Stimulated activated naive CD8-positive, alpha-beta T cell treated with anti-CD3 and anti-CD28 coated beads, Interleukin-15, amount 100 ng/mL, for 72 hours (primary cell): ENCODE results near the gene ANKRD11.
"Not testable (repeated sequence)": the region's sequence is repeated elsewhere in the genome, so short reads cannot be mapped to it uniquely, and the experiment has no call there.

Experiments
- ATAC-seq: fragments of 150-1000 bp; cut with Tn5 transposase; 2 replicates; pipeline ENCODE4 v1.10.0; 2021; ENCODE audit warnings: mild to moderate bottlenecking, moderate library complexity
- DNase-seq, 2 donors: peaks; one replicate each; pipeline ENCODE4 v3.0.0; 2021 to 2022
- H3K27ac Mint-ChIP-seq, 2 donors: one replicate each; pipeline ENCODE4 v1.8.0; 2022; ENCODE audit warnings: mild to moderate bottlenecking in 2 of 2, mixed read lengths in 2 of 2, moderate library complexity in 2 of 2
- H3K27me3 Mint-ChIP-seq: one replicate; pipeline ENCODE4 v1.8.0; 2022; ENCODE audit warnings: mixed read lengths
- H3K4me1 Mint-ChIP-seq: one replicate; pipeline ENCODE4 v1.8.0; 2022; ENCODE audit warnings: mild to moderate bottlenecking, mixed read lengths
- H3K4me3 Mint-ChIP-seq, 2 donors: one replicate each; pipeline ENCODE4 v1.8.0; 2022; ENCODE audit warnings: mild to moderate bottlenecking in 2 of 2, mixed read lengths in 2 of 2, moderate library complexity in 1 of 2
- H3K9me3 Mint-ChIP-seq, 2 donors: one replicate each; pipeline ENCODE4 v1.8.0; 2022; ENCODE audit warnings: mixed read lengths in 2 of 2

ANKRD11 gene

GRCh38 chr16:89437991-89438390 lies 52.4 kb downstream of the ANKRD11 start:
- Mint-ChIP-seq H3K27ac (peak overlapping the region in 1 of 2 donors; percentile 28), H3K27me3 (no peaks in the 10 kb centered on the region), H3K4me1 (peaks cover 58% of the 10 kb centered on the region), H3K9me3 (no peaks in the 10 kb centered on the region), H3K4me3 (no peak overlapping the region)
- DNase-seq (no peak), ATAC-seq (no peak)

DNA sequence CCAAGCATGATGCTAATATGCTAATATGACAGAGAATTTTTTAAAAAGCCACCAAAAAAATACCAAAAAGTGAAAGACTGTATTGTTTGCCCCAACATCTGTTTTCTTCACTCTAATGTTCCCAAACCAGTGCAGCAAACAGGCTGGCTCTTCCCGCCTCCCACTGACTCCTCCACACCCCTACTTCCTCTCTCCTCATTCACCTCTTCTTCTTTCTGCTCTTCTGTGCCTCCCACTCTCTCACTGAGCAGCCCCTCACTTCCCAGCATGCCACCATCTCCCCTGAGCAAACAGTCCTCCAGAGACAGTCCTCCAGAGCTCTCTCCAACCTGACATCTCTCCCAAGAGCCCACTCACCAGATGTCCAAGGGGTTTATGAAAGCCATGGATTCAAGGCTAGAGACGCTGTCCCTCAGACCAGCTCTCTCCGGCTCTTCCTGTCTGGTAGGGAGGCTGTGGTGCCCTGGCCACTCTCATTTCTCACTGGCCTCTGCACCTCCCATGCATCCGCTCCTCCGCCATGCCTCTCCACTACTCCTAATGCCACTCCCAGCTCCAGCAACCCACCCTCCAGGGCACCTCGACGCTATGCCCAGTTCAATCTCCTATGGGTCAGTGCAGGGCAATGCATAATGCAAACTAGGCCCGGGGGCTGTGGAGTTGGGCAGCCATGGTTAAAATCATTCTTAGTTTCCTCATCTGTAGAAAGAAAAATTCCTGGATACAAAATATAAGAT lies 52.9 kb downstream of the ANKRD11 start:
- no peak overlapping the region for H3K27ac Mint-ChIP-seq
- H3K4me1 Mint-ChIP-seq, result peaks cover 52% of the 10 kb centered on the region
- H3K9me3 Mint-ChIP-seq, result no peaks in the 10 kb centered on the region
- H3K27me3 Mint-ChIP-seq, result no peaks in the 10 kb centered on the region
- DNase-seq, result no peak
- no peak for ATAC-seq
- H3K4me3 Mint-ChIP-seq, result peak overlapping the region; percentile 9 to 36

- DNase-seq, result no peak
- Mint-ChIP-seq H3K9me3 (no peaks in the 10 kb centered on the region), H3K4me1 (peaks cover 42% of the 10 kb centered on the region), H3K27me3 (no peaks in the 10 kb centered on the region), H3K27ac (no peak overlapping the region), H3K4me3 (peak overlapping the region; percentile 71 to 86)
- ATAC-seq, result no peak
These were observed 54.0 kb downstream of the ANKRD11 start for GRCh38 chr16:89436366-89436765.

DNA sequence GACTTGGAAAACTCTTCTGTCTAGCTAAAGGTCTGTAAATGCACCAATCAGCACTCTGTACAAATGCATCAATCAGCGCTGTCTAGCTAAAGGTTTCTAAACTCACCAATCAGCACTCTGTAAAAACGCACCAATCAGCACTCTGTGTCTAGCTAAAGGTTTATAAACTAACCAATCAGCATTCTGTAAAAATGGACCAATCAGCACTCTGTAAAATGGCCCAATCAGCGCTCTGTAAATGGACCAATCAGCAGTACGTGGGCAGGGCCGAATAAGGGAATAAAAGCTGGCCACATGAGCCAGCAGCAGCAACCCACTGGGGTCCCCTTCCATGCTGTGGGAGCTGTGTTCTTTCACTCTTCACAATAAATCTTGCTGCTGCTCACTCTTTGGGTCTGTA lies 55.3 kb downstream of the ANKRD11 start:
- DNase-seq, H3K9me3 Mint-ChIP-seq, ATAC-seq, H3K27me3 Mint-ChIP-seq: not testable (repeated sequence)
- H3K4me1 Mint-ChIP-seq, result peaks cover 29% of the 10 kb centered on the region
- peak overlapping the region in 1 of 2 donors; percentile 71 for H3K27ac Mint-ChIP-seq
- peak overlapping the region; percentile 71 to 86 for H3K4me3 Mint-ChIP-seq

DNA sequence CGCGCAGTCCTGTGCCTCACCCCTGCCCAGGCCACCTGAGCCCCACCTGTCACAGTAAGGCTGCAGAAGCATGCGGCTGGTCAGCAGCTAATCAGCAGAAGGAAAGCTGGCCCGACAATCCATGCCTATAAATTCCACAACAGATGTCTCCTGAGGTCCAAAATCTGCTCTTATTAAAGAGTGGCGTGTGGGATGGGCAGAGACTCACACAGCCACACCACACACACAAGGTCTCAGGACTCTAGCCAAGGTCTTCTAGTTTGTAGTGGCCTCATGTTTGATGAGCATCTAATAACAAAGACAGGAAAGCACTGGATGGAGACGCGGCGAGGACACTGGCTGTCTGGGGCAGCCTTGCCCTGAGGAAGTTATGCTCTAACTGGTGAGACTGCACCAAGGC lies 55.9 kb downstream of the ANKRD11 start:
- no peak overlapping the region for H3K4me3 Mint-ChIP-seq
- H3K27me3 Mint-ChIP-seq, result no peaks in the 10 kb centered on the region
- peaks cover 23% of the 10 kb centered on the region for H3K4me1 Mint-ChIP-seq
- no peak for DNase-seq
- no peaks in the 10 kb centered on the region for H3K9me3 Mint-ChIP-seq
- no peak overlapping the region for H3K27ac Mint-ChIP-seq
- no peak for ATAC-seq

GRCh38 chr16:89433363-89433984 lies 56.9 kb downstream of the ANKRD11 start:
- H3K4me3 Mint-ChIP-seq, H3K27ac Mint-ChIP-seq, H3K27me3 Mint-ChIP-seq, DNase-seq, H3K9me3 Mint-ChIP-seq, ATAC-seq: not testable (repeated sequence)
- H3K4me1 Mint-ChIP-seq, result peaks cover 16% of the 10 kb centered on the region

DNA sequence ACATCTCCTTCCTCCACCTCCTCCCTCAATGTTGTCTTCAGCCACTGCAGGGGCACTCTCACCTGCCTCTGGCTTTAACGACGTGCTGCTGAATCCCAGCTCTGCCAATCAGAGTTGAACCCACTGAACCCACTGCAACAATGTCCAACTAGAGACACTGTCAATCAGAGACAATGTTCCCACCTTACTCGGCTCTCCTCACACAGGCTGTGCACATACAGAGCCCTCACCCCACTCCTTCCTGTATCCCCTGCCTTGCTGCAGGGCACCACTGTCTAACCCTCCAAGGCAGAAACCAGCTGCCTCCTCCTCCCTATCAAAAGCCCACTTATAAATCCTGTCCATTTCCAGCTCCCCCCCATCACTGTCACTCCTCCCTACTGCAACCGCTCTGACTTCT lies 58.7 kb downstream of the ANKRD11 start:
- no peak overlapping the region for H3K27ac Mint-ChIP-seq
- H3K27me3 Mint-ChIP-seq, result no peaks in the 10 kb centered on the region
- H3K4me1 Mint-ChIP-seq, result peaks cover 12% of the 10 kb centered on the region
- no peaks in the 10 kb centered on the region for H3K9me3 Mint-ChIP-seq
- ATAC-seq (no peak), DNase-seq (no peak)
- no peak overlapping the region for H3K4me3 Mint-ChIP-seq

- H3K27ac Mint-ChIP-seq, result no peak overlapping the region
- ATAC-seq, result no peak
- H3K4me1 Mint-ChIP-seq, result peaks cover 16% of the 10 kb centered on the region
- no peaks in the 10 kb centered on the region for H3K27me3 Mint-ChIP-seq
- H3K9me3 Mint-ChIP-seq, result no peaks in the 10 kb centered on the region
- DNase-seq, result no peak
- H3K4me3 Mint-ChIP-seq, result no peak overlapping the region
These were observed 59.2 kb downstream of the ANKRD11 start for GRCh38 chr16:89431158-89431584.

DNA sequence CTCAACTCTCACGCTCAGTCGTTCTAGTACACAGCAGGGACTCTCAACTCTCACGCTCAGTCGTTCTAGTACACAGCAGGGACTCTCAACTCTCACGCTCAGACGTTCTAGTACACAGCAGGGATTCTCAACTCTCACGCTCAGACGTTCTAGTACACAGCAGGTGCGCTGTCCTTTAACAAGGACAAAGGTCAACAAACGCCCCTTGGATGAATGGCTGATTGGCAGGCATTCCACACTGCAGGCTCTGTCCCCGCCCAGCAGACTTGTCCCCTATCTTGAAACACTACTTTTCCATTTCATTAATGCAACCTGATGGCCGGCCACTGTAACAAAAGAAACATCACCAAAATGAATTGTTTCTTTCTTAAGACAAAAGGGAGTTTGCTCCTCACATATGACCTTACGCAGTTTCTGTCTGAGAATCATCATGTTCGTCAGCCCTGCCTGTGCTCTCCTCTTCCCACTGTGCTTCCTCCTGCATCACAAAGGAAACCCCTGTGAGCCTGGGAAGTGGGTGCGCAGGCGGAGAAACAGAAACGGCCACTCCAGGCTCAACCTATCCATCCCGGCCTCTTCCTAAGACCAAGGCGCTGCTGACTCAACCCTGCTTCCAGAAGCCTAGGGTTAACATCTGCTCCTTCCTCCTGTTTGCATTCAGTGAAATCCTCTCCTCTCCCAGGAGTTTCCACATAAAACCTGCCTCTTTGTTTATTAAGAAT lies 59.8 kb downstream of the ANKRD11 start:
- Mint-ChIP-seq H3K27me3 (no peaks in the 10 kb centered on the region), H3K4me3 (no peak overlapping the region)
- DNase-seq, result no peak

DNA sequence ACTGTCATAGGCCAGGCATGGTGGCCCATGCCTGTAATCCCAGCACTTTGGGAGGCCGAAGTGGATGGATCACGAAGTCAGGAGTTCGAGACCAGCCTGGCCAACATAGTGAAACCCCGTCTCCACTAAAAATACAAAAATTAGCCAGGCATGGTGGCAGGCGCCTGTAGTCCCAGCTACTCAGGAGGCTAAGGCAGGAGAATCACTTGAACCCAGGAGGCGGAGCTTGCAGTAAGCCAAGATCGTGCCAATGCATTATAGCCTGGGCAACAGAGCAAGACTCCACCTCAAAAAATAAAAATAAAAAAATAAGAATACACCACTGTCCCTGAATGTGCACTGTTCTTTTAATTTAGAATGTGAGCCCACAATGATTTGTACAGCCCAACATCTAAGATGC lies 61.8 kb downstream of the ANKRD11 start:
- not testable (repeated sequence) for H3K27me3 Mint-ChIP-seq, H3K9me3 Mint-ChIP-seq, DNase-seq, ATAC-seq, H3K27ac Mint-ChIP-seq, H3K4me3 Mint-ChIP-seq
- H3K4me1 Mint-ChIP-seq, result peaks cover 42% of the 10 kb centered on the region

More for the DNA sequence above, 59.8 kb downstream of the ANKRD11 start:
- no peaks in the 10 kb centered on the region for H3K9me3 Mint-ChIP-seq
- H3K4me1 Mint-ChIP-seq, result peaks cover 22% of the 10 kb centered on the region
- no peak overlapping the region for H3K27ac Mint-ChIP-seq
- no peak for ATAC-seq

DNA sequence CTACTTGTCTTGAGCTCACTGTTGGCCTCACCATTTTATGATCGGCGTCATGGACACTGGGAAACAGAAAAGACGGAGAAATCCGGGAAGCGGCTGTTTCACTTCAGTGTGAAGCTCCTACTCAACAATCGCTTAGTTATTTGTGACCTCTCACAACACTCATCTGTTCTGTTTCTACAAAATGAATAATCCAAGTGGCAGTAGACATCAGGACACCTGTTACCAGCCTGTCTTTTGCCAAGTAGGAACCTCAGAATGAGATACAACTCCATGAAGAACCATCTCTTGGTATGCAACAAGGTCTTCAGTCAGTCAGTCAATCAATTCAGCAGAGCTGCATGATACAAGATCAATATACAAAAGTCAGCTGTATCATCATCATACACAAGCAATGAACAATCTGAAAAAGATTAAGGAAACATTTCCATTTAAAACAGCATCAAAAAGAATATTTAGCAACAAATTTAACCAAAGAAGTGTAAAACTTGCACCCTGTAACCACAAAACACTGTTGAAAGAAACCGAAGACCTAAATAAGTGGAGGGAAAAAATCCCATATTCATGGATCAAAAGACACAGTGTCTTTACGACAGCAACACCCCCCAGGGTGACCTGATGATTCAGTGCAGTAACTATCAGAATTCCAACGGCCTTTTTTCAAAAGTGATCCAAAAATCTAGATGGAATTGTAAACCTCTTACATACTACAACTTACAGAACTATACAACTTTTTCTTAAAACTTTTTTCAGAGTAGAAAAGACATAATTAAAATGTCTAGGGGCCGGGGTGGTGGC lies 63.4 kb downstream of the ANKRD11 start:
- peak overlapping the region in 1 of 2 donors; percentile 41 for H3K4me3 Mint-ChIP-seq
- no peaks in the 10 kb centered on the region for H3K27me3 Mint-ChIP-seq
- no peaks in the 10 kb centered on the region for H3K9me3 Mint-ChIP-seq
- DNase-seq (no peak), ATAC-seq (no peak)
- peaks cover 59% of the 10 kb centered on the region for H3K4me1 Mint-ChIP-seq
- H3K27ac Mint-ChIP-seq, result no peak overlapping the region

- Mint-ChIP-seq H3K27me3 (no peaks in the 10 kb centered on the region), H3K4me1 (peaks cover 69% of the 10 kb centered on the region), H3K9me3 (no peaks in the 10 kb centered on the region), H3K27ac (no peak overlapping the region), H3K4me3 (peak overlapping the region in 1 of 2 donors; percentile 26)
- ATAC-seq (no peak), DNase-seq (no peak)
These were observed 64.8 kb downstream of the ANKRD11 start for GRCh38 chr16:89425523-89425922.

DNA sequence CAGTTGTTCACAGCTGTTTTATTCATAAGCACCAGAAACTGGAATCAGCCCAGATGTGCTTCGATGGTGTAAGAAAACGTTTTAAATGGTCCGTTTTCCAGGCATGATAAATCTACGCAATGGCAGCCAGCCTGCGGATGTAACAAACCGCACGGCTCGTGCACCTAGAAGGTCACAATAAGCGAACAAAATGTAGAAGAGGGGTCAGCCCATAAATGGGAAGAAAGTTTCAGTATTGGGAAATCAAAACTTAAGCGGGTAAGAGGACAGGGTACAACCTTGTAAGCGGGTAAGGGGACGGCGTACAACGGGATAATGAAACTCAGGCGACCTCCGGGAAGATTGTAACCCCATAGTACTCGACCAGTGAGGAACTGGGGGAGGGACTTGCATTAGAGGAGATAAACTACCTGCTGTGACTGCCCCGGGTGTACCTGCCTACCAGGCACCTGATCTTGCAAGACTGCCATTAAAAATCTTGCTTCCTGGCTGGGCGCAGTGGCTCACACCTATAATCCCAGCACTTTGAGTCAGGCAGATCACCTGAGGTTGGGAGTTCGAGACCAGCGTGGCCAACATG lies 66.6 kb downstream of the ANKRD11 start:
- ATAC-seq, result no peak
- Mint-ChIP-seq H3K27me3 (no peaks in the 10 kb centered on the region), H3K9me3 (no peaks in the 10 kb centered on the region), H3K4me3 (peak overlapping the region; percentile 50 to 76), H3K4me1 (peaks cover 85% of the 10 kb centered on the region), H3K27ac (peak overlapping the region in 1 of 2 donors; percentile 45)
- DNase-seq, result no peak

GRCh38 chr16:89422905-89423630 lies 67.3 kb downstream of the ANKRD11 start:
- Mint-ChIP-seq H3K4me3 (peak overlapping the region; percentile 50 to 76), H3K27me3 (no peaks in the 10 kb centered on the region), H3K4me1 (peaks cover 91% of the 10 kb centered on the region), H3K27ac (peak overlapping the region; percentile 75 to 88), H3K9me3 (no peaks in the 10 kb centered on the region)
- ATAC-seq (peak; percentile 97), DNase-seq (peak; percentile 72 to 85)
